Upper lobe of left lung (tissue), 4 donors: Measurements from ENCODE around the gene STIMATE.

Source experiments
- EP300 ChIP-seq, 4 donors: sonication (generic); formaldehyde crosslinking; IDR thresholded peaks; one replicate each; pipeline ENCODE4 v1.5.1; 2017; ENCODE audit warnings: antibody characterized with exemption in 4 of 4, control low read depth in 2 of 4
- POLR2A ChIP-seq, 4 donors: fragments of 450-650 bp; IDR thresholded peaks; one replicate each; pipeline ENCODE4 v1.5.1; 2016 to 2017; ENCODE audit warnings: antibody characterized with exemption in 4 of 4, mild to moderate bottlenecking in 2 of 4
- POLR2AphosphoS5 ChIP-seq, 2 donors: sonication (generic); formaldehyde crosslinking; IDR thresholded peaks; one replicate each; pipeline ENCODE4 v1.5.1; 2017; ENCODE audit warnings: antibody characterized with exemption in 2 of 2
- TF ChIP-seq, protein P1 (sequence below), 6 experiments: fragments of 450-650 bp in 4 of 6; fragments of 200-600 bp in 2 of 6; sonication (generic) in 2 of 6; IDR thresholded peaks; one replicate each; pipeline ENCODE4 v1.5.1; 2016 to 2019; ENCODE audit warnings: antibody characterized with exemption in 6 of 6

GRCh38 chr3:52880047-52880446 is 17.3 kb downstream of the STIMATE start:
- TF ChIP-seq, protein P1, sequence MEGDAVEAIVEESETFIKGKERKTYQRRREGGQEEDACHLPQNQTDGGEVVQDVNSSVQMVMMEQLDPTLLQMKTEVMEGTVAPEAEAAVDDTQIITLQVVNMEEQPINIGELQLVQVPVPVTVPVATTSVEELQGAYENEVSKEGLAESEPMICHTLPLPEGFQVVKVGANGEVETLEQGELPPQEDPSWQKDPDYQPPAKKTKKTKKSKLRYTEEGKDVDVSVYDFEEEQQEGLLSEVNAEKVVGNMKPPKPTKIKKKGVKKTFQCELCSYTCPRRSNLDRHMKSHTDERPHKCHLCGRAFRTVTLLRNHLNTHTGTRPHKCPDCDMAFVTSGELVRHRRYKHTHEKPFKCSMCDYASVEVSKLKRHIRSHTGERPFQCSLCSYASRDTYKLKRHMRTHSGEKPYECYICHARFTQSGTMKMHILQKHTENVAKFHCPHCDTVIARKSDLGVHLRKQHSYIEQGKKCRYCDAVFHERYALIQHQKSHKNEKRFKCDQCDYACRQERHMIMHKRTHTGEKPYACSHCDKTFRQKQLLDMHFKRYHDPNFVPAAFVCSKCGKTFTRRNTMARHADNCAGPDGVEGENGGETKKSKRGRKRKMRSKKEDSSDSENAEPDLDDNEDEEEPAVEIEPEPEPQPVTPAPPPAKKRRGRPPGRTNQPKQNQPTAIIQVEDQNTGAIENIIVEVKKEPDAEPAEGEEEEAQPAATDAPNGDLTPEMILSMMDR (IDR thresholded peaks at IDR 0.05) = no peak
- TF ChIP-seq POLR2A (IDR thresholded peaks at IDR 0.05) (no peak), POLR2AphosphoS5 (IDR thresholded peaks at IDR 0.05) (no peak), EP300 (IDR thresholded peaks at IDR 0.05) (no peak)
